Gastrocnemius medialis (tissue), 4 donors: ENCODE data around the gene TMA7.

Experiments used
- POLR2A ChIP-seq, 2 donors: fragments of 450-650 bp; IDR thresholded peaks; one replicate each; pipeline ENCODE4 v1.6.1; 2017; ENCODE audit warnings: antibody characterized with exemption in 2 of 2, mild to moderate bottlenecking in 2 of 2, moderate library complexity in 2 of 2
- TF ChIP-seq, protein P1 (sequence below), 5 experiments: fragments of 450-650 bp in 3 of 5; fragments of 200-600 bp in 2 of 5; sonication (generic) in 2 of 5; IDR thresholded peaks in 4 of 5; conservative IDR thresholded peaks in 1 of 5; 1 replicate in 4 of 5; 2 replicates in 1 of 5; pipeline ENCODE4 v1.5.1; 2016 to 2019; ENCODE audit warnings: antibody characterized with exemption in 5 of 5, mild to moderate bottlenecking in 3 of 5, moderate library complexity in 3 of 5

DNA sequence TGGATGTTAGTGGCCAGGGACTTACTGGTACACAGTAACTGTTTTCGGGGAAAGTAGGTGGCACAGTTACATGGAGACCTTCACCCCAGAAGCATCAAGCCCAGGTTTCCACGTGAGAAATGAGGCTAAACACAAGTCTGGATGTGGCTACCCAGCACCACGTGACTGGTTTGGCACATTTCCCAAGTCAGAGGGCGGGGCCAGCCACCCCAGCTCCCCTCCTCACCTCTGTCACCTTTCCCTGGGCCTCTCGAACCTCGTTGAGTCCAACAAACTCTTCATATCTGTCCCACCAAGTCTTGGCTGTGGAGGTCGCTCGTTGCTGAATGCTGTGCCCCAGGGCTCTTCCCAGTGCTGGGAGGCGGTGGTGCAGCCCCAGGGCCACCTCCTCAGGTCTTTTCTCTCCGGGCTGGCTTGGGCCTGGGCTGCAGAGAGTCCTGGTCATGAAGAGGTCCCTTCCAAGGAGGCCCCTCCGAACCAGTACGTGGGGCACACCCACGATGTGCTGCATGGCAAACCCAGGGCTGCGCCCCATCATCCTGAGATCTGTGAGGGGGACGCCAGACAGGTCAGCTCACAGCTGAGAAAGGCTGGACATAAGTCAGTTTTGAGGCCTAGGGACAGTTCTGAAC lies 5.3 kb upstream of the TMA7 start:
- TF ChIP-seq, protein P1, sequence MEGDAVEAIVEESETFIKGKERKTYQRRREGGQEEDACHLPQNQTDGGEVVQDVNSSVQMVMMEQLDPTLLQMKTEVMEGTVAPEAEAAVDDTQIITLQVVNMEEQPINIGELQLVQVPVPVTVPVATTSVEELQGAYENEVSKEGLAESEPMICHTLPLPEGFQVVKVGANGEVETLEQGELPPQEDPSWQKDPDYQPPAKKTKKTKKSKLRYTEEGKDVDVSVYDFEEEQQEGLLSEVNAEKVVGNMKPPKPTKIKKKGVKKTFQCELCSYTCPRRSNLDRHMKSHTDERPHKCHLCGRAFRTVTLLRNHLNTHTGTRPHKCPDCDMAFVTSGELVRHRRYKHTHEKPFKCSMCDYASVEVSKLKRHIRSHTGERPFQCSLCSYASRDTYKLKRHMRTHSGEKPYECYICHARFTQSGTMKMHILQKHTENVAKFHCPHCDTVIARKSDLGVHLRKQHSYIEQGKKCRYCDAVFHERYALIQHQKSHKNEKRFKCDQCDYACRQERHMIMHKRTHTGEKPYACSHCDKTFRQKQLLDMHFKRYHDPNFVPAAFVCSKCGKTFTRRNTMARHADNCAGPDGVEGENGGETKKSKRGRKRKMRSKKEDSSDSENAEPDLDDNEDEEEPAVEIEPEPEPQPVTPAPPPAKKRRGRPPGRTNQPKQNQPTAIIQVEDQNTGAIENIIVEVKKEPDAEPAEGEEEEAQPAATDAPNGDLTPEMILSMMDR (IDR thresholded peaks at IDR 0.05 in 4 of 5, conservative IDR thresholded peaks at IDR 0.05 in 1 of 5): no peak
- TF ChIP-seq POLR2A (IDR thresholded peaks at IDR 0.05): no peak
